MM.1S (cell line): ENCODE data around the gene PDLIM4.

Source experiments
- DNase-seq: peaks from one replicate; pipeline ENCODE4 v3.0.0-alpha.2; 2015
- H2AFZ ChIP-seq: fragments of 300-600 bp; sonication (generic); 2 replicates; pipeline ENCODE4 v1.6.0; 2016; ENCODE audit warnings: antibody characterized with exemption, low read length
- H3F3A ChIP-seq: fragments of 300-600 bp; sonication (generic); 2 replicates; pipeline ENCODE4 v1.6.1; 2016; ENCODE audit warnings: mild to moderate bottlenecking, antibody characterized with exemption, low read length, moderate library complexity, mixed read lengths; ENCODE audit not compliant: insufficient read depth
- H3K27ac ChIP-seq: fragments of 300-600 bp; sonication (generic); 2 replicates; pipeline ENCODE4 v1.5.1; 2016; ENCODE audit warnings: mild to moderate bottlenecking, low read length
- H3K27me3 ChIP-seq: fragments of 300-600 bp; sonication (generic); replicated peaks from 2 replicates; pipeline ENCODE4 v1.6.0; 2016; ENCODE audit warnings: low read length; ENCODE audit not compliant: insufficient read depth
- H3K36me3 ChIP-seq: fragments of 300-600 bp; sonication (generic); replicated peaks from 2 replicates; pipeline ENCODE4 v1.6.1; 2016; ENCODE audit warnings: mild to moderate bottlenecking, low read length, mixed read lengths; ENCODE audit not compliant: insufficient read depth
- H3K4me1 ChIP-seq: fragments of 300-600 bp; sonication (generic); 2 replicates; pipeline ENCODE4 v1.6.1; 2016; ENCODE audit warnings: low read length, mixed read lengths
- H3K4me2 ChIP-seq: fragments of 300-600 bp; sonication (generic); 2 replicates; pipeline ENCODE4 v1.6.0; 2016; ENCODE audit warnings: low read depth, low read length
- H3K4me3 ChIP-seq: fragments of 300-600 bp; sonication (generic); 2 replicates; pipeline ENCODE4 v1.5.1; 2016; ENCODE audit warnings: low read length, mixed read lengths
- H3K79me2 ChIP-seq: fragments of 300-600 bp; sonication (generic); 2 replicates; pipeline ENCODE4 v1.6.1; 2016; ENCODE audit warnings: mixed run types, low read length, mixed read lengths
- H3K9ac ChIP-seq: fragments of 300-600 bp; sonication (generic); 2 replicates; pipeline ENCODE4 v1.6.1; 2016; ENCODE audit warnings: low read length, mixed read lengths
- H3K9me2 ChIP-seq: fragments of 300-600 bp; sonication (generic); replicated peaks from 2 replicates; pipeline ENCODE4 v1.6.1; 2016; ENCODE audit warnings: mild to moderate bottlenecking, low read length, mixed read lengths; ENCODE audit not compliant: insufficient read depth
- H3K9me3 ChIP-seq: fragments of 300-600 bp; sonication (generic); replicated peaks from 2 replicates; pipeline ENCODE4 v1.6.1; 2016; ENCODE audit warnings: mild to moderate bottlenecking, low read length, mixed read lengths; ENCODE audit not compliant: insufficient read depth
- H4K20me1 ChIP-seq: fragments of 300-600 bp; sonication (generic); 2 replicates; pipeline ENCODE4 v1.6.1; 2016; ENCODE audit warnings: mild to moderate bottlenecking, low read length, moderate library complexity, mixed read lengths; ENCODE audit not compliant: insufficient read depth
- EZH2 ChIP-seq: fragments of 300-600 bp; sonication (generic); optimal IDR thresholded peaks from 2 replicates; pipeline ENCODE3; 2017; ENCODE audit warnings: low read depth, mild to moderate bottlenecking, antibody characterized with exemption, low read length, mixed read lengths
- EZH2phosphoT487 ChIP-seq: fragments of 300-600 bp; sonication (generic); IDR thresholded peaks from 2 replicates; pipeline ENCODE4 v1.6.1; 2018; ENCODE audit warnings: antibody characterized with exemption, low read length
- TF ChIP-seq, protein P1 (sequence below): fragments of 300-600 bp; sonication (generic); IDR thresholded peaks from 2 replicates; pipeline ENCODE4 v1.5.1; 2016; ENCODE audit warnings: antibody characterized with exemption, low read length, mixed read lengths

Gene PDLIM4

DNA sequence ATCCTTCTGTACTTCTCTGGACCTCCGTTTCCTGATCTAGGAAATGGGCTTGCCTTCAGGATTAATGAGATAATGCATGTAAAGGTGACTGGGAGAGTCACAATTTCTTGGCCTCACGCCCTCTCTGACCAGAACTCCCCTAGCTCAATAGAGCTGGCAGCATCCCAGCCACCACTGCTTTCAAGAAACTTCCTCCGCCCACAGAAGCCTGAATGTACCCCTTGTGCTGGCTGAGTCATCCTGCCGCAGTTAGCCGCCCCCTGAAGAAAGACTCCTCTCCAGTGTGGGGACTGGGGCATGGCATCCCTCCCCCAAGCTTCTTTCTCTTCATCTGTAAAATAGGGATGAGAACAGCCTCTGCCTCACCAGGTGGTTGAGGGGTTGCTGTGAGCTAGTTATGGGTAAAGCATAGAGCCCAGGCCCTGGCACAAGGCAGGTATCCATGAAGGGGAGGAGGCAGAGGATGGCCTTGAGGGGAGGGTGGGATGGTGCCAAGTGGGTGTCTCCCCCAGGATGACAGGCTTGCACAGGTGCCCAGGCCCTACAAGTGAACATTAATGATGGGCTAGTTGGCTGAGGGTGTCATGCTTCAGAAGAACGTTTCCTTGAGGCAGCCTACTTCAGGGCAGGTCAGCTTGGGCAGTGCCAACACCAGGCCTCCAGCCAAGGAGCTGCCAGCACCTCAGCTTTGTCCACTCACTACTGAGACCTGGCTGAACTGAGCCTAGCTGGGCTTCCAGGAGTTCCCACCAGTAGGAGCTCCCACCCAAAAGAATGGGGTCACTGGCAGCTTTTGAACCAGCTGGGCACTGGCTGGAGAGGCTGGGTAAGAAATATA lies 3.4 kb downstream of the PDLIM4 start:
- no peak for DNase-seq
- Histone ChIP-seq H4K20me1 (no peaks in the 10 kb centered on the region), H3K4me1 (no peaks in the 10 kb centered on the region), H3K27me3 (no peaks in the 10 kb centered on the region), H3K79me2 (no peaks in the 10 kb centered on the region), H3K4me3 (no peak overlapping the region), H3F3A (no peaks in the 10 kb centered on the region), H2AFZ (no peak overlapping the region), H3K36me3 (no peaks in the 10 kb centered on the region), H3K9me3 (no peaks in the 10 kb centered on the region), H3K9me2 (no peaks in the 10 kb centered on the region), H3K4me2 (no peak overlapping the region), H3K9ac (no peak overlapping the region), H3K27ac (no peak overlapping the region)
- TF ChIP-seq EZH2phosphoT487: no peak
- TF ChIP-seq, protein P1, sequence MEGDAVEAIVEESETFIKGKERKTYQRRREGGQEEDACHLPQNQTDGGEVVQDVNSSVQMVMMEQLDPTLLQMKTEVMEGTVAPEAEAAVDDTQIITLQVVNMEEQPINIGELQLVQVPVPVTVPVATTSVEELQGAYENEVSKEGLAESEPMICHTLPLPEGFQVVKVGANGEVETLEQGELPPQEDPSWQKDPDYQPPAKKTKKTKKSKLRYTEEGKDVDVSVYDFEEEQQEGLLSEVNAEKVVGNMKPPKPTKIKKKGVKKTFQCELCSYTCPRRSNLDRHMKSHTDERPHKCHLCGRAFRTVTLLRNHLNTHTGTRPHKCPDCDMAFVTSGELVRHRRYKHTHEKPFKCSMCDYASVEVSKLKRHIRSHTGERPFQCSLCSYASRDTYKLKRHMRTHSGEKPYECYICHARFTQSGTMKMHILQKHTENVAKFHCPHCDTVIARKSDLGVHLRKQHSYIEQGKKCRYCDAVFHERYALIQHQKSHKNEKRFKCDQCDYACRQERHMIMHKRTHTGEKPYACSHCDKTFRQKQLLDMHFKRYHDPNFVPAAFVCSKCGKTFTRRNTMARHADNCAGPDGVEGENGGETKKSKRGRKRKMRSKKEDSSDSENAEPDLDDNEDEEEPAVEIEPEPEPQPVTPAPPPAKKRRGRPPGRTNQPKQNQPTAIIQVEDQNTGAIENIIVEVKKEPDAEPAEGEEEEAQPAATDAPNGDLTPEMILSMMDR: no peak
- no peak for TF ChIP-seq EZH2

DNA sequence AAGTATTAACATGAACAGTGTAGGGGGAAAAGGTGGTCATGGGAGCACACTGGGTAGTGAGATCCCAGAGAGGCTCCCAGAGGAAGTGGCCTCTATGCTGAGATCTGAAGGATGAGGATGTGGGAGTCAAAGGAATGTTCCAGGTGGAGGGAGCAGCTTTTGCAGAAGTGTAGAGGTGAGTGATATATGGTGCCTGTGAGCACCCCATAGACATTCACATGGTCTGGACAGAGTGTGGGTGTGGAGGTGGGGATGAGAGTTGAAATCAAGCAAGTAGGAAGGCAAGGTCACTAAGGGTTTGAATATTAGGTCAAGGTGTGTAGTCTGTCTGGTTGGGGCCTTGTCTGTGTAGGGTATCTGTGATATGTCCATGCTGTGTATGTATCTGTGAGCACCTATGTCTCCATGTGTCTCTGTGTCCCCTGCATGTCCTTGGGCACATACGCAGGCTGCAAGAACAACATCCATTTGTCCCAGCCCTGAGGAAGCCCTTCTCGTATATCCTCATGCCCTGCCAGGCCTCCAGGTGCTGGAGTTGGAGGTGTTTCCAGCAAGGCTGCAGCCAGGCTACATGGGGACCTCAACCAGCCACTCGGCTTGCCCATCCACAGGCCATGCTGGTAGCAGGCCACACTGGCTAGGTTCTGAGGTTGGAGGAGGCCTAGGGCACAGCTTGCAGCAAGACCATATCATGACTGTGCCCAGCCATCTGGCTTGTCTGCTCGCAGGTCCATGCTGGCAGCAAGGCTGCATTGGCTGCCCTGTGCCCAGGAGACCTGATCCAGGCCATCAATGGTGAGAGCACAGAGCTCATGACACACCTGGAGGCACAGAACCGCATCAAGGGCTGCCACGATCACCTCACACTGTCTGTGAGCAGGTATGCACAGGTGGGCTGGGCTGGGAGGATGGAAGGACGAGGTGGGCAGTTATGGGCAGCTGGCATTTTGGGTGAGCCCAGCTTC lies 4.7 kb downstream of the PDLIM4 start:
- Histone ChIP-seq H2AFZ (no peak overlapping the region), H3K27ac (no peak overlapping the region), H3K4me3 (no peak overlapping the region), H3F3A (no peaks in the 10 kb centered on the region), H3K9me2 (no peaks in the 10 kb centered on the region), H3K79me2 (no peaks in the 10 kb centered on the region), H3K36me3 (no peaks in the 10 kb centered on the region), H3K4me1 (no peaks in the 10 kb centered on the region), H3K4me2 (no peak overlapping the region), H4K20me1 (no peaks in the 10 kb centered on the region), H3K27me3 (no peaks in the 10 kb centered on the region), H3K9ac (no peak overlapping the region), H3K9me3 (no peaks in the 10 kb centered on the region)
- no peak for TF ChIP-seq EZH2phosphoT487
- TF ChIP-seq EZH2: no peak
- TF ChIP-seq, protein P1: no peak
- DNase-seq: no peak

DNA sequence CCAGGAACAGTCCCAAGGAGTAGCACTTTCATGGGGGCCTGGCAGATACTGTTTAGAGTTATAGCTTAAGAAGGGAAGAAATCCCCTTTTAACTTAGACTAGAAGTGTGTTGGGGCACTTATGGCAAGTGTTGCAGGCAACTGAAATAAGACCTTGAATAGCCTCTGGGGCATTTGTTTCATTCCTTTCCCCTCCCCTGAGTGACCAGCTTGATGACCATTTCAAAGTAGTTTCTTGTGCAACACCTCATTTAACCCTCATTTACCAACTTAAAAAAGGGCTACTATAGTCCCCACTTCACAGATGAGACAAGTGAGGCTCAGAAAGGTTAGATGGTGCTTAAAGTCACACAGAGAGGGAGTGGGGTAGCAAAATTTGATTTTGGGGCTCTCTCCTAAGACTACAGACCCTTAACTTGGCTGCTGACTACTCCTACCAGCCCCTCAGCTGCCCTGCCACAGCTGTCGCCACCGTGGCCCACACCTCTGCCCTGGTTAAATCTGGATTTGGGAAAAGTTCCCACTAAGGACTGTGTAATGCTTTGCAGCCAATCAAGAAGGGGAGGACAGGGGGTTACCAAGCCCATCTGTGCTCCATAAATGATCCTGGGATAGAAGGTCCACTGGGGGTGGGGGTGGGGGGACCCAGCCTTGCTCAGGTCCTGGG lies 5.5 kb downstream of the PDLIM4 start:
- Histone ChIP-seq H3F3A (no peaks in the 10 kb centered on the region), H4K20me1 (no peaks in the 10 kb centered on the region), H3K9me3 (no peaks in the 10 kb centered on the region), H3K36me3 (no peaks in the 10 kb centered on the region), H3K27me3 (no peaks in the 10 kb centered on the region), H2AFZ (no peak overlapping the region), H3K4me2 (no peak overlapping the region), H3K79me2 (no peaks in the 10 kb centered on the region), H3K9me2 (no peaks in the 10 kb centered on the region), H3K9ac (no peak overlapping the region), H3K4me1 (no peaks in the 10 kb centered on the region), H3K4me3 (no peak overlapping the region), H3K27ac (no peak overlapping the region)
- no peak for DNase-seq
- TF ChIP-seq, protein P1: no peak
- TF ChIP-seq EZH2phosphoT487 (no peak), EZH2 (no peak)
